Fibroblast of mammary gland (primary cell): Measurements from ENCODE around the gene ARHGAP22.

Experiments used
- DNase-seq: peaks from one replicate; pipeline ENCODE4 v3.0.0-alpha.2; 2010; ENCODE audit warnings: low read depth
- H3K4me3 ChIP-seq: 2 replicates; pipeline ENCODE4 v1.5.1; 2011; ENCODE audit warnings: low read depth, mild to moderate bottlenecking, low read length, moderate library complexity; ENCODE audit not compliant: control insufficient read depth
- TF ChIP-seq, protein P1 (sequence below): conservative IDR thresholded peaks from 2 replicates; pipeline ENCODE4 v1.5.1; 2011; ENCODE audit warnings: low read depth, low read length, inconsistent platforms; ENCODE audit not compliant: control insufficient read depth, insufficient read depth

Gene ARHGAP22

DNA sequence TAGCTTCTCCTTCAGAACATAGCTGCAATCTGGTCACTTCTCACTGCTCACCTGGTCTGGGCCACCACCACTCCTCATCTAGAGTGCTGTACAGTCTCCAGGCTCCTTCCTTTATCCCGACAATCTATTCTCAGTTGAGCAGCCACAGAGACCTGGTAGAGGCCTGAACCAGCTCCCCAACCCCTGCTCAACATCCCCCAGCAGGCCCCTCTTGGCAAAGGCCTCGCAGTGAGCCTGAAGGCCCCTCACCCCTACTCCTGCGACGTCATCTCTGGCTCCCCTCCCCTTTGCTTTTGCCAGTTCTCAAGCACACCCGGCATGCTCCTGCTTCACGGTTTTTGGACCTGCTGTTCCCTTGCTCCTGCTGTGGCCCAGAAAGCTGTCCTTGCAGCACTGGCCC is 113.9 kb downstream of the ARHGAP22 start:
- no peak overlapping the region for H3K4me3 ChIP-seq
- TF ChIP-seq, protein P1, sequence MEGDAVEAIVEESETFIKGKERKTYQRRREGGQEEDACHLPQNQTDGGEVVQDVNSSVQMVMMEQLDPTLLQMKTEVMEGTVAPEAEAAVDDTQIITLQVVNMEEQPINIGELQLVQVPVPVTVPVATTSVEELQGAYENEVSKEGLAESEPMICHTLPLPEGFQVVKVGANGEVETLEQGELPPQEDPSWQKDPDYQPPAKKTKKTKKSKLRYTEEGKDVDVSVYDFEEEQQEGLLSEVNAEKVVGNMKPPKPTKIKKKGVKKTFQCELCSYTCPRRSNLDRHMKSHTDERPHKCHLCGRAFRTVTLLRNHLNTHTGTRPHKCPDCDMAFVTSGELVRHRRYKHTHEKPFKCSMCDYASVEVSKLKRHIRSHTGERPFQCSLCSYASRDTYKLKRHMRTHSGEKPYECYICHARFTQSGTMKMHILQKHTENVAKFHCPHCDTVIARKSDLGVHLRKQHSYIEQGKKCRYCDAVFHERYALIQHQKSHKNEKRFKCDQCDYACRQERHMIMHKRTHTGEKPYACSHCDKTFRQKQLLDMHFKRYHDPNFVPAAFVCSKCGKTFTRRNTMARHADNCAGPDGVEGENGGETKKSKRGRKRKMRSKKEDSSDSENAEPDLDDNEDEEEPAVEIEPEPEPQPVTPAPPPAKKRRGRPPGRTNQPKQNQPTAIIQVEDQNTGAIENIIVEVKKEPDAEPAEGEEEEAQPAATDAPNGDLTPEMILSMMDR: no peak
- no peak for DNase-seq

DNA sequence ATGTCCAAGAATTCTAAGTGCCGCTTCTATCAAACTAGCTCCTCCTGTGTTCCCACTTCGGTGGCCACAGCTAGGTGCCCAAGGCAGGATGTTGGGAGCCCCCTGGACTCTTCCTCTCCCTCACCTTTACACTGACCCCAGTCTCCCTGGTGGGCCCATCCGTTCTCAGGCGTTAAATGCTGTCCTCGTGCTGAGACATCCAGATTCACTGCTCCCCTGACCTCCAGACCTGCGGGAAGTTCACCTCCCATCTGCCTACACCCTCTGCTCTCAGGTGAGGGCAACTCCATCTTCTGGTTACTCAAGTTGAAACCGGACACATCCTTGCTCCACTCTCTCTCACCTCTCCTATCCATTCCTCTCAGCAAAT is 114.3 kb downstream of the ARHGAP22 start:
- no peak for DNase-seq
- H3K4me3 ChIP-seq: no peak overlapping the region
- TF ChIP-seq, protein P1: no peak

DNA sequence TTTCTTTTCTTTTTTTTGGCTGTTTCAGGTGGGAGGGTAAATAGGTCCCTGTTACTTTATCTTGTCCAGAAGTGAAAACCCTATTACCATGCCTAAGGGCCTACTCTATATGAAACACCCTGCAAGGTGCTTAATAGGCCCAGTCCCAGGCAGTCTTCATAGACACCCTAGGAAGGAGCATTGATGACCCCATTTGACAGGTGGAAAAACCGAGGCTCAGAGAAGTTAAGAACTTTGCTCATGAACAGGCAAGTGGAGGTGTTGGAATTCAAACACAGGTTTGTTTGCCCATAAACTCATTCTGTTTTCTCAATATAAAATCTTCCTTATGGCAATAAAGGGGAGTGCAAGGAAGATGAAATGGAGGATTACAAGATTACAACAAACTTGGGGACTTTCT is 115.8 kb downstream of the ARHGAP22 start:
- TF ChIP-seq, protein P1: no peak
- no peak overlapping the region for H3K4me3 ChIP-seq
- no peak for DNase-seq

DNA sequence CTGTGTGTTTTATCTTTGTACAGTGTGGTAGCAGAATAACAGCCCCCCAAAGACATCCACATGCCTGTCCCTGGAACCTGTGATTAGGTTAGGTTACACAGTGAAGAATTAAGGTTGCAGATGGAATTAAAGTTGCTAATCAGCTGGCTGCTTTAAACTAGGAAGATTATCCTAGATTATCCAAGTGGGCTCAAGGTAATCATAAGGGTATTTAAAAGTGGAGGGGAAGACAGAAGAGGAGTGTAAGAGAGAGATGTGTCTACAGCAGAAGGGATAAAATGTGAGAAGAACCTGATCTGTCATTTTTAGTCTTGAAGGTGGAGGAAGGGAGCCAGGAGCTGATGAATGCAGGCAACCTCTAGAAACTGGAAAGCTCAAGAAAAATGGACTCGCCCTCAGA is 117.6 kb downstream of the ARHGAP22 start:
- TF ChIP-seq, protein P1: no peak
- no peak for DNase-seq

DNA sequence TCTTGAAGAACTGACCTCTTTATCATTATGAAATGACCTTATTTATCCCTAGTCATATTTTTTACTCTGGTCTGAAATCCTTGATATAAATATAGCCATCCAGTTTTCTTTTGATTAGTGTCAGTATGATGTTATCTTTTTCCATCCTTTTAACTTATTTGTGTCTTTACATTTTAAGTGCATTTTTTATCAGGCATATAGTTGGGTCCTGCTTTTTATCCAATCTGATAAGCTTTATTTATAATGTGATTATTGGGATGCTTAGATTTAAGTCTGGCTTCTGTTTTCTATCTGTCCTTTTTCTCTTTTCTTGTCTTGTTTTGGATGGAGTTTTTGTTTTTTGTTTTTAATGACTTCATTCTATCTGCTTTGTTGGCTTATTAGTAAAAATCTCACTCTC is 119.2 kb downstream of the ARHGAP22 start:
- TF ChIP-seq, protein P1: no peak
- H3K4me3 ChIP-seq: no peak overlapping the region
- no peak for DNase-seq

More for the DNA sequence above, 117.6 kb downstream of the ARHGAP22 start:
- no peak overlapping the region for H3K4me3 ChIP-seq

DNA sequence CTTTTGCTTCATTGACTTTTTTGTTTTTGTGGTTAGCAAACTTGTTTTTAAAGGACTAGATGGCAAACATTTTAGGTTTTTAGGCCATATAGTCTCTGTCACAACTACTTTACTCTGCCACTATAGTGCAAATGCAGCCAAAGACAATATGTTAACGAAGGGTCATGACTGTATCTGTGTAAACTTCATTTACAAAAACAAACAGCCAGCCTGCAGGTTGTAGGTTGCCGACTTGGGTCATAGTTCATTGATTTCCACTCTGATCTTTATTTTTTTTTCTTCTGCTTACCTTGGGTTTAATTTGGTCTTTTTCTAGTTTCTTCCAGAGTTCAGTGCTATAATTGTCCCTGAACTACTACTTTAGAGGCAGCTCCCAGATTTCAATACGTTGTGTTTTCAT is 120.0 kb downstream of the ARHGAP22 start:
- no peak for DNase-seq
- no peak overlapping the region for H3K4me3 ChIP-seq
- TF ChIP-seq, protein P1: no peak

DNA sequence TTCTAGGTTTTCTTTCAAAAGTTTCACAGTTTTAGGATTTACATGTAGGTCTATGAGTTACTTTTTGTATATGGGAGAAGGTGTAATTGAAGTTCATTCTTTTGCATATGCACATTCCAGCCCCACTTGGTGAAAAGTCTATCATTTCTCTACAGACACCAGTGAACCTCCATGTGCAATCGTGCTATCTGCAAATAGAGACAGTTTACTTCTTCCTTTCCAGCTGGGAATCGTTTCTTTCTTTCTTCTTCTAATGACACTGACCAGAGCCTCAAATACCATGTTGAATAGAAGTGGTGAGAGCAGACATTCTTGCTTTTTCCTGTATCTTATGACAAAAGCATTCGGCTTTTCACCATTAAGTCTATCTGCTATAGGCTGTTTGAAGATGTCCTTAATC is 122.7 kb downstream of the ARHGAP22 start:
- TF ChIP-seq, protein P1: no peak
- DNase-seq: no peak
- no peak overlapping the region for H3K4me3 ChIP-seq
